HEK293 (cell line): ENCODE measurements around the gene STK11.

ENCODE experiments used
- CTCF ChIA-PET: fragments of 350-600 bp; formaldehyde crosslinking; extraction: SDS; loops from one replicate; lab custom pipeline; 2021; ENCODE audit warnings: antibody characterized with exemption; lab: Yijun Ruan, JAX
- POLR2A ChIA-PET: fragments of 300-600 bp; formaldehyde crosslinking; extraction: SDS; loops from one replicate; lab custom pipeline; 2020; ENCODE audit warnings: antibody characterized with exemption, inconsistent platforms; lab: Yijun Ruan, JAX
- H3K27ac ChIP-seq: fragments of 200-500 bp; sonication (Bioruptor generic); 2 replicates; pipeline ENCODE4 v1.5.1; 2014; ENCODE audit warnings: low read depth, low read length, control low read depth, inconsistent platforms; ENCODE audit errors: extremely low read depth
- H3K36me3 ChIP-seq, 2 experiments: fragments of 200-500 bp in 1 of 2; sonication (Bioruptor generic) in 1 of 2; 1 replicate in 1 of 2; 2 replicates in 1 of 2; pipeline ENCODE4 v1.5.1; 2014 to 2017; ENCODE audit warnings: inconsistent platforms in 2 of 2, low read length in 2 of 2; ENCODE audit not compliant: control insufficient read depth in 2 of 2, insufficient read depth in 1 of 2
- H3K4me1 ChIP-seq: fragments of 200-500 bp; sonication (Bioruptor generic); 2 replicates; pipeline ENCODE4 v1.5.1; 2014; ENCODE audit warnings: mild to moderate bottlenecking, low read length, inconsistent platforms; ENCODE audit not compliant: control insufficient read depth, insufficient read depth
- H3K4me3 ChIP-seq: 2 replicates; pipeline ENCODE4 v1.5.1; 2011; ENCODE audit warnings: low read depth, mild to moderate bottlenecking, control low read depth, low read length, moderate library complexity
- H3K9me3 ChIP-seq: fragments of 200-500 bp; sonication (Bioruptor generic); 2 replicates; pipeline ENCODE4 v1.5.1; 2014; ENCODE audit warnings: low read depth, low read length, inconsistent platforms; ENCODE audit not compliant: control insufficient read depth, insufficient read depth
- HOXC10 ChIP-seq: sonication (generic); formaldehyde crosslinking; IDR thresholded peaks from 2 replicates; pipeline ENCODE4 v1.8.1; 2023; ENCODE audit warnings: mild to moderate bottlenecking, missing genetic modification reagents
- KLF7 ChIP-seq: fragments of 450-650 bp; formaldehyde crosslinking; IDR thresholded peaks from 2 replicates; pipeline ENCODE4 v1.5.1; 2016; ENCODE audit warnings: missing biosample characterization, missing genetic modification characterization, borderline replicate concordance
- PATZ1 ChIP-seq: fragments of 450-650 bp; formaldehyde crosslinking; IDR thresholded peaks from 2 replicates; pipeline ENCODE4 v1.5.1; 2016; ENCODE audit warnings: missing biosample characterization, missing genetic modification characterization
- PRDM2 ChIP-seq: fragments of 450-650 bp; formaldehyde crosslinking; IDR thresholded peaks from 2 replicates; pipeline ENCODE4 v1.5.1; 2016; ENCODE audit warnings: missing biosample characterization, missing genetic modification characterization, borderline replicate concordance
- SCRT1 ChIP-seq: fragments of 450-650 bp; formaldehyde crosslinking; IDR thresholded peaks from 2 replicates; pipeline ENCODE4 v1.5.1; 2016; ENCODE audit warnings: missing biosample characterization, missing genetic modification characterization, borderline replicate concordance
- SCRT2 ChIP-seq: fragments of 450-650 bp; formaldehyde crosslinking; IDR thresholded peaks from 2 replicates; pipeline ENCODE4 v1.5.1; 2016; ENCODE audit warnings: missing biosample characterization, missing genetic modification characterization
- SP3 ChIP-seq: fragments of 450-650 bp; formaldehyde crosslinking; IDR thresholded peaks from 2 replicates; pipeline ENCODE4 v1.5.1; 2016; ENCODE audit warnings: missing biosample characterization, missing genetic modification characterization
- ZIC2 ChIP-seq: fragments of 450-650 bp; formaldehyde crosslinking; IDR thresholded peaks from 2 replicates; pipeline ENCODE4 v1.5.1; 2016; ENCODE audit warnings: missing biosample characterization, missing genetic modification characterization
- ZNF121 ChIP-seq: fragments of 450-650 bp; formaldehyde crosslinking; IDR thresholded peaks from 2 replicates; pipeline ENCODE4 v1.5.1; 2016; ENCODE audit warnings: missing biosample characterization, missing genetic modification characterization
- ZNF184 ChIP-seq: fragments of 450-650 bp; IDR thresholded peaks from 2 replicates; pipeline ENCODE4 v1.5.1; 2018; ENCODE audit warnings: missing biosample characterization, mild to moderate bottlenecking, missing genetic modification characterization
- ZNF24 ChIP-seq: fragments of 450-650 bp; formaldehyde crosslinking; IDR thresholded peaks from 2 replicates; pipeline ENCODE4 v1.5.1; 2016; ENCODE audit warnings: missing biosample characterization, missing genetic modification characterization
- ZNF280C ChIP-seq: fragments of 450-650 bp; formaldehyde crosslinking; IDR thresholded peaks from 2 replicates; pipeline ENCODE4 v1.5.1; 2016; ENCODE audit warnings: missing biosample characterization, missing genetic modification characterization
- ZNF473 ChIP-seq: fragments of 450-650 bp; formaldehyde crosslinking; IDR thresholded peaks from 2 replicates; pipeline ENCODE4 v1.5.1; 2017; ENCODE audit warnings: missing biosample characterization, missing genetic modification characterization
- ZNF510 ChIP-seq: fragments of 450-650 bp; formaldehyde crosslinking; IDR thresholded peaks from 2 replicates; pipeline ENCODE4 v1.5.1; 2018; ENCODE audit warnings: mild to moderate bottlenecking, missing genetic modification characterization, missing biosample characterization; ENCODE audit not compliant: insufficient replicate concordance
- ZNF548 ChIP-seq: fragments of 450-650 bp; formaldehyde crosslinking; IDR thresholded peaks from 2 replicates; pipeline ENCODE4 v1.5.1; 2016; ENCODE audit warnings: missing biosample characterization, missing genetic modification characterization
- ZNF558 ChIP-seq: fragments of 450-650 bp; formaldehyde crosslinking; IDR thresholded peaks from 2 replicates; pipeline ENCODE4 v1.5.1; 2016; ENCODE audit warnings: missing biosample characterization, missing genetic modification characterization
- ZNF571 ChIP-seq: fragments of 450-650 bp; formaldehyde crosslinking; IDR thresholded peaks from 2 replicates; pipeline ENCODE4 v1.5.0; 2017; ENCODE audit warnings: missing biosample characterization, missing genetic modification characterization
- ZNF660 ChIP-seq: fragments of 450-650 bp; IDR thresholded peaks from 2 replicates; pipeline ENCODE4 v1.5.1; 2018; ENCODE audit warnings: missing biosample characterization, mild to moderate bottlenecking, missing genetic modification characterization
- ZNF692 ChIP-seq: fragments of 450-650 bp; formaldehyde crosslinking; IDR thresholded peaks from 2 replicates; pipeline ENCODE4 v1.5.1; 2016; ENCODE audit warnings: missing biosample characterization, missing genetic modification characterization
- ZNF701 ChIP-seq: fragments of 450-650 bp; formaldehyde crosslinking; IDR thresholded peaks from 2 replicates; pipeline ENCODE4 v1.5.1; 2016; ENCODE audit warnings: missing biosample characterization, missing genetic modification characterization
- ZNF76 ChIP-seq: fragments of 450-650 bp; formaldehyde crosslinking; IDR thresholded peaks from 2 replicates; pipeline ENCODE4; 2016; ENCODE audit warnings: low read depth, missing biosample characterization, missing genetic modification characterization, borderline replicate concordance
- ZSCAN23 ChIP-seq: fragments of 450-650 bp; formaldehyde crosslinking; IDR thresholded peaks from 2 replicates; pipeline ENCODE4 v1.5.1; 2016; ENCODE audit warnings: missing biosample characterization, missing genetic modification characterization

STK11 gene

GRCh38 chr19:1269478-1270212, 64.1 kb downstream of the STK11 start (continued):
- TF ChIP-seq PRDM2 (tag by site-specific recombination) (0 out of 2 replicates have a peak, but pooled peaks have one; percentile 49), ZNF24 (tag by site-specific recombination) (0 out of 2 replicates have a peak, but pooled peaks have one; percentile 20)

GRCh38 chr19:1270213-1270853, 64.8 kb downstream of the STK11 start:
- TF ChIP-seq ZNF692 (tag by site-specific recombination): no peak
- TF ChIP-seq ZNF548 (tag by site-specific recombination): no peak
- TF ChIP-seq ZNF184 (tag by site-specific recombination): no peak
- TF ChIP-seq ZNF660 (tag by site-specific recombination): no peak
- no peak for TF ChIP-seq ZNF571
- TF ChIP-seq ZNF473: no peak
- no peak for TF ChIP-seq ZNF280C (tag by site-specific recombination)
- TF ChIP-seq SP3: peak; percentile 11; the same call in 1 of the 2 replicates
- TF ChIP-seq ZNF558: no peak
- TF ChIP-seq ZIC2 (tag by site-specific recombination): no peak
- no peak for TF ChIP-seq ZNF76 (tag by site-specific recombination)
- TF ChIP-seq SCRT2 (tag by site-specific recombination): peak; percentile 94
- TF ChIP-seq KLF7: no peak
- TF ChIP-seq ZNF510 (tag by site-specific recombination): no peak
- TF ChIP-seq ZNF701 (tag by site-specific recombination): no peak
- TF ChIP-seq PATZ1: no peak
- TF ChIP-seq ZNF121 (tag by site-specific recombination): peak; percentile 96
- no peak for TF ChIP-seq HOXC10
- peak; percentile 80; the same call in 1 of the 2 replicates for TF ChIP-seq SCRT1 (tag by site-specific recombination)
- TF ChIP-seq ZSCAN23 (tag by site-specific recombination): no peak
- TF ChIP-seq, all 188 proteins: peak for 4
- ChIA-PET POLR2A (interaction anchor here (1.7 to 7.7 kb wide), 4 partner anchors 14 to 41 kb away, joined by 6 to 407 read pairs (median 119); partner anchors contain the start of gene ATP5F1D), CTCF (interaction anchor here (11.3 kb wide), 1 partner anchor 26 kb away, joined by 299 read pairs; no protein-coding TSS in a partner anchor)
- H3K4me3 ChIP-seq: peak overlapping the region; percentile 44
- H3K4me1 ChIP-seq: peaks cover 25% of the 10 kb centered on the region
- H3K36me3 ChIP-seq: peaks cover 4 to 54% of the 10 kb centered on the region in 2 experiments; a peak in 2 of 3 replicates
- H3K9me3 ChIP-seq: no peaks in the 10 kb centered on the region
- H3K27ac ChIP-seq: peak overlapping the region; percentile 99
